ENCODE measurements around the gene OR10G8. TPM values are rescaled to one million over a fixed set of nuclear protein-coding genes. Genes with fewer than 3 reads are reported as not detected.

OR10G8 gene
- total RNA-seq, 1 donor: under 0.01 TPM

- DNase-seq (ENCODE audit: low read depth in 2 of 3, low spot score in 2 of 3): no peak
Measured at GRCh38 chr11:124077266-124077665, 50.7 kb downstream of the OR10G8 start.

- no peak for DNase-seq (ENCODE audit: low read depth in 2 of 3, low spot score in 2 of 3)
Measured at GRCh38 chr11:124078591-124078990, 52.0 kb downstream of the OR10G8 start.

DNA sequence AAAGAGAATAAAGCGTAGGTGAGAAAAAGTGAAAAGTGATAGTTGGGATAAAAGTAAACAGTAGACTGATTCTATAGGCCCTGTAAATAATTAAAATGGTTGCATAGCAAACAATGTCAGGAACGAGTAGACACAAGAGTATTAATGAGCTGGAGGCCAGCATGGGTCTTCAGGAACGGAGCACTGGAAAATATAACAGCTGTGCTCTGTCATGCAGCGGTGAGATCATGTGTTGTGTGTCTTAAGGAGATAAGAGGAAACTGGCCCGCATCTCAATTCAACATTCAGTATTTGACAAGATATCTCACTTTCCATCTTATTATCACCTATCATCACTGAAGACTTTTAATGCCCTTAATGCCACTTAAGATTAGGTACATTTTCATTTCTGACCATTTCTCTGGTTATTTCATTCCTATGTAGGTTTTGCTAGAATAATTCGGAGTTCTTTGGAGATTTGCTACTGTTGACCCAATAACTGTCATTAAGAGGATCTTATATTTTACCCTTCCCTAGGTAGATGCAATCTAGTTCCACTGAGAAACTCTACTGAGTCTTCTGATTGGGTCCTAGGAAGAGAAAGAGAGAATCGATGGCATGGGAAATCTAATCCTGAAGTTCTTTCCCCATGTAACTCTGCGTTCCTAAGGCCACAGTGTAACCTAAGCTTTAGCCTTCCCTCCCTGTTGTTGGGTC, 53.2 kb downstream of the OR10G8 start:
- DNase-seq (ENCODE audit: low read depth in 2 of 3, low spot score in 2 of 3): peak in 1 of 3 donors; percentile 35

Other genes with a start within 250 kb of the OR10G8 start
- under 0.01 TPM for gene OR6M1, start 220.4 kb upstream of the OR10G8 start, total RNA-seq
- not detected for gene TMEM225, start 141.1 kb upstream of the OR10G8 start, total RNA-seq
- not detected for gene OR8D4, start 124.6 kb upstream of the OR10G8 start, total RNA-seq
- gene OR4D5, start 87.2 kb upstream of the OR10G8 start, total RNA-seq: 0.27 TPM
- gene OR6T1, start 83.0 kb upstream of the OR10G8 start, total RNA-seq: not detected
- gene OR10S1, start 49.0 kb upstream of the OR10G8 start, total RNA-seq: under 0.01 TPM
- under 0.01 TPM for gene OR10G6, start 31.6 kb upstream of the OR10G8 start, total RNA-seq
- gene OR10G4, start 13.8 kb upstream of the OR10G8 start, total RNA-seq: not detected
- under 0.01 TPM for gene OR10G9, start 3.8 kb upstream of the OR10G8 start, total RNA-seq
- not detected for gene OR10G7, start 14.5 kb downstream of the OR10G8 start, total RNA-seq
- 19.1 TPM for gene VWA5A, start 88.7 kb downstream of the OR10G8 start, total RNA-seq
- not detected for gene OR10D3, start 156.5 kb downstream of the OR10G8 start, total RNA-seq
- under 0.01 TPM for gene OR8G1, start 214.3 kb downstream of the OR10G8 start, total RNA-seq
- gene OR8G5, start 229.6 kb downstream of the OR10G8 start, total RNA-seq: not detected